Heart left ventricle (tissue), 16 donors: ENCODE measurements around the gene RPL6. TPM values are rescaled to one million over a fixed set of nuclear protein-coding genes. Genes with fewer than 3 reads are reported as not detected.
"Not testable (repeated sequence)": the region's sequence is repeated elsewhere in the genome, so short reads cannot be mapped to it uniquely, and the experiment has no call there.

Experiments
- ATAC-seq, 4 donors: fragments of 200-7000 bp; cut with Tn5 transposase; one replicate each; pipeline ENCODE4 v1.9.1; 2020 to 2022; ENCODE audit warnings: moderate library complexity in 4 of 4, mild to moderate bottlenecking in 3 of 4, moderate number of reproducible peaks in 1 of 4
- DNase-seq, 5 donors: peaks; one replicate each; pipeline ENCODE4 v3.0.0-alpha.2; 2020
- H3K27ac ChIP-seq, 12 donors: fragments of 200-600 bp; sonication (generic) in 4 of 12; one replicate each; pipeline versions ENCODE4 v1.5.0 to v1.8.0; 2016 to 2022; ENCODE audit warnings: mild to moderate bottlenecking in 2 of 12
- H3K27me3 ChIP-seq, 9 donors: fragments of 200-600 bp; sonication (generic) in 2 of 9; one replicate each; pipeline versions ENCODE4 v1.5.1 to v1.8.0; 2016 to 2022; ENCODE audit warnings: mild to moderate bottlenecking in 3 of 9
- H3K36me3 ChIP-seq, 9 donors: fragments of 200-600 bp; sonication (generic) in 2 of 9; one replicate each; pipeline versions ENCODE4 v1.5.0 to v1.8.0; 2018 to 2022; ENCODE audit warnings: mild to moderate bottlenecking in 2 of 9
- H3K4me1 ChIP-seq, 12 donors: fragments of 200-600 bp; sonication (generic) in 4 of 12; one replicate each; pipeline versions ENCODE4 v1.5.0 to v1.8.0; 2016 to 2022; ENCODE audit warnings: mild to moderate bottlenecking in 3 of 12
- H3K4me3 ChIP-seq, 12 donors: fragments of 200-600 bp; sonication (generic) in 4 of 12; one replicate each; pipeline versions ENCODE4 v1.5.0 to v1.8.0; 2017 to 2022; ENCODE audit warnings: mild to moderate bottlenecking in 9 of 12, moderate library complexity in 4 of 12
- H3K9me3 ChIP-seq, 12 donors: fragments of 200-600 bp; sonication (generic) in 4 of 12; one replicate each; pipeline versions ENCODE4 v1.5.0 to v1.8.0; 2016 to 2022; ENCODE audit warnings: mild to moderate bottlenecking in 1 of 12
- CTCF ChIP-seq, 12 donors: fragments of 200-600 bp; sonication (generic) in 4 of 12; IDR thresholded peaks; one replicate each; pipeline versions ENCODE4 v1.5.0 to v1.8.0; 2018 to 2022; ENCODE audit warnings: antibody characterized with exemption in 12 of 12, mild to moderate bottlenecking in 5 of 12
- POLR2A ChIP-seq, 2 donors: fragments of 450-650 bp; IDR thresholded peaks; one replicate each; pipeline ENCODE4 v1.6.1; 2017; ENCODE audit warnings: antibody characterized with exemption in 2 of 2, mild to moderate bottlenecking in 2 of 2, moderate library complexity in 2 of 2
- WGBS, 4 donors: extraction: QIAGEN DNeasy Blood & Tissue Kit in 2 of 4; methylation state at CpG; one replicate each; pipeline versions ENCODE4 v1.1.5 to v1.1.7; 2013 to 2018; 5-methylcytosine and 5-hydroxymethylcytosine counted together
- intact Hi-C, 10 donors: fragments of 100-400 bp; cut with DNase I; formaldehyde crosslinking; loops; one replicate each; pipeline versions ENCODE4 v1.11.1 to v1.14.2; 2022
- polyA plus RNA-seq, 2 donors: library from polyadenylated mRNA; stranded (reverse); fragments of 200-250 nt; gene quantifications; one replicate each; pipeline ENCODE4 v1.2.3, GENCODE V29; 2013
- total RNA-seq, 9 donors: library from RNA; depleted of rRNA in 2 of 9; stranded (reverse); fragments of >200 nt in 2 of 9; fragmentation: NEBNext Ultra II Directional in 3 of 9; extraction: Animal tissue kit (Norgen Biotek cat#: 25700) in 3 of 9; gene quantifications; one replicate each; pipeline versions ENCODE4 v1.1.0 to v1.2.4, GENCODE V29; 2016 to 2023
- donor health status: ischemic (EF 13 %, LVEDD 7.1; RV severe dilation, severe dysfunction).
- donor health status: healthy with polysubstance abuse.
- donor health status: DM: no; HTN: yes; CAD: no.
- donor health status: DM: no; HTN: no; CAD: no.
- donor health status: ischemic (EF 25% LVEDD 6.9; RV normal size, moderate dysfunction).
- donor health status: ischemic (EF 25% LVEDD 5.7; RV mildly dilated, moderate dysfunction).
- donor health status: healthy.
- donor health status: DM: yes; HTN: yes; CAD: no.
- donor health status: ischemic (EF 35%, LVEDD 5.7; RV mildly dilated, moderate dysfunction).
- donor health status: nonischemic (EF 11% LVEDD 7.7; RV severe dilation, severe dysfunction).
- donor health status: DM: yes; HTN: yes; CAD: no.
- donor health status: PGD.
- donor health status: ischemic (EF 29% LVEDD 5.4; RV normal size, mild dysfunction).
- donor health status: nonischemic (EF 23%, LVEDD 6.1; RV moderate dilation, normal function).

The RPL6 gene
- total and polyA plus RNA-seq, 11 donors: 572 to 1,760 (median 753) TPM

GRCh38 chr12:112420740-112421139 is 11.3 kb upstream of the RPL6 start:
- WGBS, 4 donors: 79 to 84% (median 82%) methylated on average over 3 of the region's 3 CpGs
- no peaks in the 10 kb centered on the region for H3K9me3 ChIP-seq
- DNase-seq (no peak), ATAC-seq (no peak)
- intact Hi-C loops: no loop called here
- peaks cover 3 to 70% (median 47%) of the 10 kb centered on the region in 12 donors for H3K4me1 ChIP-seq
- H3K27ac ChIP-seq: no peak overlapping the region
- peaks cover 0 to 4% (median 0%) of the 10 kb centered on the region in 9 donors for H3K36me3 ChIP-seq
- no peaks in the 10 kb centered on the region for H3K27me3 ChIP-seq
- TF ChIP-seq CTCF (IDR thresholded peaks at IDR 0.05): no peak
- no peak for TF ChIP-seq POLR2A (IDR thresholded peaks at IDR 0.05)
- no peak overlapping the region for H3K4me3 ChIP-seq

GRCh38 chr12:112419297-112420133 is 10.1 kb upstream of the RPL6 start:
- intact Hi-C loops: no loop called here
- peak; percentile 55 to 86 (median 83) for ATAC-seq
- Histone ChIP-seq H3K4me1 (peaks cover 3 to 60% (median 46%) of the 10 kb centered on the region in 12 donors), H3K9me3 (no peaks in the 10 kb centered on the region), H3K27ac (peak overlapping the region; percentile 88 to 100 (median 98)), H3K27me3 (no peaks in the 10 kb centered on the region), H3K36me3 (peaks cover 0 to 3% (median 0%) of the 10 kb centered on the region in 9 donors), H3K4me3 (peak overlapping the region; percentile 77 to 100 (median 93))
- TF ChIP-seq POLR2A (IDR thresholded peaks at IDR 0.05) (no peak), CTCF (IDR thresholded peaks at IDR 0.05) (peak in 2 of 12 donors; percentile 5 to 6)
- peak; percentile 67 to 81 (median 75) for DNase-seq
- 4 to 7% (median 6%) methylated on average over 18 to 31 of the region's 31 CpGs for WGBS, 4 donors

- peak; percentile 15 to 88 for TF ChIP-seq POLR2A (IDR thresholded peaks at IDR 0.05)
- TF ChIP-seq CTCF (IDR thresholded peaks at IDR 0.05): peak in 11 of 12 donors; percentile 15 to 57 (median 42)
- H3K36me3 ChIP-seq: peaks cover 0 to 3% (median 0%) of the 10 kb centered on the region in 9 donors
- peaks cover 3 to 52% (median 41%) of the 10 kb centered on the region in 12 donors for H3K4me1 ChIP-seq
- peak within 1 kb of the TSS; percentile 88 to 100 (median 98) for H3K27ac ChIP-seq
- ATAC-seq (peak; percentile 66 to 94 (median 88)), DNase-seq (peak; percentile 87 to 94 (median 90))
- intact Hi-C loops: no loop called here
- H3K4me3 ChIP-seq: peak within 1 kb of the TSS; percentile 77 to 100 (median 93)
- no peaks in the 10 kb centered on the region for H3K9me3 ChIP-seq
- no peaks in the 10 kb centered on the region for H3K27me3 ChIP-seq
- 0 to 1% (median 0%) methylated on average over 19 to 89 of the region's 89 CpGs for WGBS, 4 donors
These were observed 9.3 kb upstream of the RPL6 start, which contains the start of gene PTPN11 for GRCh38 chr12:112418608-112419296. Gene PTPN11 (plus strand): TSS chr12:112418947. CDS start chr12:112419112, 165 bp downstream.

GRCh38 chr12:112418273-112418607 is 8.8 kb upstream of the RPL6 start:
- WGBS, 4 donors: 1 to 2% (median 2%) methylated on average over 18 of the region's 18 CpGs
- DNase-seq (no peak), ATAC-seq (no peak)
- peaks cover 3 to 47% (median 38%) of the 10 kb centered on the region in 12 donors for H3K4me1 ChIP-seq
- peak overlapping the region in 11 of 12 donors; percentile 95 to 100 (median 98) for H3K27ac ChIP-seq
- H3K36me3 ChIP-seq: peaks cover 0 to 3% (median 0%) of the 10 kb centered on the region in 9 donors
- peak overlapping the region; percentile 77 to 100 (median 93) for H3K4me3 ChIP-seq
- no peak for TF ChIP-seq CTCF (IDR thresholded peaks at IDR 0.05)
- TF ChIP-seq POLR2A (IDR thresholded peaks at IDR 0.05): no peak
- no peaks in the 10 kb centered on the region for H3K9me3 ChIP-seq
- intact Hi-C loops: no loop called here
- H3K27me3 ChIP-seq: no peaks in the 10 kb centered on the region

GRCh38 chr12:112415457-112415856 is 6.1 kb upstream of the RPL6 start:
- H3K27me3 ChIP-seq, H3K9me3 ChIP-seq, H3K36me3 ChIP-seq, DNase-seq, H3K27ac ChIP-seq, intact Hi-C loops, H3K4me3 ChIP-seq, ATAC-seq: not testable (repeated sequence)
- WGBS, 4 donors: 87 to 93% (median 89%) methylated on average over 4 of the region's 4 CpGs
- peaks cover 0 to 21% (median 16%) of the 10 kb centered on the region in 12 donors for H3K4me1 ChIP-seq
